CD1c-positive myeloid dendritic cell (primary cell): ENCODE results near the gene PHAX.
"Not testable (repeated sequence)": the region's sequence is repeated elsewhere in the genome, so short reads cannot be mapped to it uniquely, and the experiment has no call there.

Source experiments
- DNase-seq: peaks from one replicate; pipeline ENCODE4 v3.0.0-alpha.2; 2016; ENCODE audit errors: extremely low spot score

Gene PHAX

GRCh38 chr5:126603402-126603991 is 2.8 kb downstream of the PHAX start:
- no peak for DNase-seq

- DNase-seq: no peak
Observed at GRCh38 chr5:126605525-126605924, 4.8 kb downstream of the PHAX start.

- no peak for DNase-seq
Observed at GRCh38 chr5:126610160-126610559, 9.4 kb downstream of the PHAX start.

GRCh38 chr5:126610616-126611015 is 9.9 kb downstream of the PHAX start:
- DNase-seq: no peak

GRCh38 chr5:126613941-126614592 is 13.3 kb downstream of the PHAX start:
- DNase-seq: no peak

- DNase-seq: no peak
Observed at GRCh38 chr5:126615286-126615685, 14.5 kb downstream of the PHAX start.

GRCh38 chr5:126617603-126618002 is 16.9 kb downstream of the PHAX start:
- DNase-seq: not testable (repeated sequence)

- no peak for DNase-seq
Observed at GRCh38 chr5:126619781-126620180, 19.0 kb downstream of the PHAX start.

- DNase-seq: peak; percentile 26
Observed at GRCh38 chr5:126624534-126624933, 23.8 kb downstream of the PHAX start.

GRCh38 chr5:126628102-126628501 is 27.4 kb downstream of the PHAX start:
- no peak for DNase-seq

- no peak for DNase-seq
Observed at GRCh38 chr5:126631920-126632319, 31.2 kb downstream of the PHAX start.

- DNase-seq: no peak
Observed at GRCh38 chr5:126633552-126633951, 32.8 kb downstream of the PHAX start.

- DNase-seq: no peak
Observed at GRCh38 chr5:126635585-126635984, 34.8 kb downstream of the PHAX start.

GRCh38 chr5:126636956-126637355 is 36.2 kb downstream of the PHAX start:
- DNase-seq: no peak

- DNase-seq: peak; percentile 21
Observed at GRCh38 chr5:126640866-126641265, 40.1 kb downstream of the PHAX start.

GRCh38 chr5:126641387-126641786 is 40.6 kb downstream of the PHAX start:
- no peak for DNase-seq

- no peak for DNase-seq
Observed at GRCh38 chr5:126645132-126645531, 44.4 kb downstream of the PHAX start.

- DNase-seq: no peak
Observed at GRCh38 chr5:126647071-126647470, 46.3 kb downstream of the PHAX start.

- no peak for DNase-seq
Observed at GRCh38 chr5:126648471-126648870, 47.7 kb downstream of the PHAX start.

GRCh38 chr5:126649057-126649456 is 48.3 kb downstream of the PHAX start:
- DNase-seq: not testable (repeated sequence)

- not testable (repeated sequence) for DNase-seq
Observed at GRCh38 chr5:126649709-126650108, 49.0 kb downstream of the PHAX start.

GRCh38 chr5:126650463-126650862 is 49.7 kb downstream of the PHAX start:
- DNase-seq: no peak

- DNase-seq: no peak
Observed at GRCh38 chr5:126651013-126651577, 50.3 kb downstream of the PHAX start.
